Neural cell (in vitro differentiated cells): ENCODE results near the gene CKM. TPM values are rescaled to one million over a fixed set of nuclear protein-coding genes. Genes with fewer than 3 reads are reported as not detected.

ENCODE experiments used
- H2AFZ ChIP-seq: fragments of 200-600, 300-800 bp; sonication (generic), shearing (Covaris generic); 2 replicates; pipeline ENCODE4 v1.6.0; 2014; ENCODE audit warnings: low read depth, mild to moderate bottlenecking, antibody characterized with exemption, low read length, moderate library complexity
- H3F3A ChIP-seq: fragments of 200-600 bp; shearing (Covaris generic); 2 replicates; pipeline ENCODE4 v1.6.1; 2016; ENCODE audit warnings: mild to moderate bottlenecking, moderate library complexity, mixed read lengths, antibody characterized with exemption, low read length; ENCODE audit not compliant: insufficient read depth, poor library complexity, severe bottlenecking
- H3K27ac ChIP-seq: fragments of 200-600, 300-800 bp; sonication (generic), shearing (Covaris generic); 2 replicates; pipeline ENCODE4 v1.5.1; 2014; ENCODE audit warnings: mild to moderate bottlenecking, low read length, moderate library complexity
- H3K27me3 ChIP-seq: fragments of 300-800, 200-600 bp; sonication (generic), shearing (Covaris generic); 2 replicates; pipeline ENCODE4 v1.6.0; 2014; ENCODE audit warnings: mild to moderate bottlenecking, low read depth, low read length, moderate library complexity; ENCODE audit not compliant: insufficient read depth
- H3K36me3 ChIP-seq: fragments of 300-800, 200-600 bp; sonication (generic), shearing (Covaris generic); 2 replicates; pipeline ENCODE4 v1.5.1; 2014; ENCODE audit warnings: mild to moderate bottlenecking, antibody characterized with exemption, low read length, moderate library complexity; ENCODE audit not compliant: insufficient read depth
- H3K4me2 ChIP-seq: fragments of 300-800, 200-600 bp; sonication (generic), shearing (Covaris generic); 2 replicates; pipeline ENCODE4 v1.6.0; 2014; ENCODE audit warnings: mild to moderate bottlenecking, low read length
- H3K4me3 ChIP-seq: fragments of 300-800, 200-600 bp; sonication (generic), shearing (Covaris generic); 2 replicates; pipeline ENCODE4 v1.5.1; 2014; ENCODE audit warnings: mild to moderate bottlenecking, low read length, moderate library complexity
- H3K79me2 ChIP-seq: fragments of 200-600 bp; shearing (Covaris generic); replicated peaks from 2 replicates; pipeline ENCODE4 v1.6.0; 2014; ENCODE audit warnings: mild to moderate bottlenecking, low read length, moderate library complexity; ENCODE audit not compliant: insufficient read depth
- H3K9ac ChIP-seq: fragments of 300-800, 200-600 bp; sonication (generic), shearing (Covaris generic); 2 replicates; pipeline ENCODE4 v1.6.1; 2016; ENCODE audit warnings: mild to moderate bottlenecking, low read length, mixed read lengths
- H3K9me2 ChIP-seq: fragments of 200-600 bp; shearing (Covaris generic); 2 replicates; pipeline ENCODE4 v1.6.1; 2016; ENCODE audit warnings: mild to moderate bottlenecking, low read length, mixed read lengths; ENCODE audit not compliant: insufficient read depth
- H3K9me3 ChIP-seq: fragments of 200-600, 300-800 bp; sonication (generic), shearing (Covaris generic); 2 replicates; pipeline ENCODE4 v1.6.1; 2016; ENCODE audit warnings: mild to moderate bottlenecking, mixed run types, low read length, moderate library complexity, mixed read lengths
- H4K20me1 ChIP-seq: fragments of 200-600 bp; shearing (Covaris generic); 2 replicates; pipeline ENCODE4 v1.6.1; 2016; ENCODE audit warnings: mild to moderate bottlenecking, mixed run types; ENCODE audit not compliant: insufficient read depth
- CTCF ChIP-seq: fragments of 450-650 bp; IDR thresholded peaks from 2 replicates; pipeline ENCODE4 v1.5.1; 2014; ENCODE audit warnings: antibody characterized with exemption, mild to moderate bottlenecking, moderate library complexity; ENCODE audit not compliant: poor library complexity, severe bottlenecking
- EP300 ChIP-seq: fragments of 450-650 bp; conservative IDR thresholded peaks from 2 replicates; pipeline ENCODE4 v1.6.1; 2014; ENCODE audit warnings: antibody characterized with exemption, mild to moderate bottlenecking, moderate library complexity; ENCODE audit not compliant: poor library complexity, severe bottlenecking
- EZH2 ChIP-seq: fragments of 200-600, 300-800 bp; shearing (Covaris generic), sonication (generic); IDR thresholded peaks from 2 replicates; pipeline ENCODE4 v1.6.1; 2014; ENCODE audit warnings: antibody characterized with exemption, low read length, borderline replicate concordance, mild to moderate bottlenecking; ENCODE audit not compliant: insufficient read depth, poor library complexity, severe bottlenecking
- MXI1 ChIP-seq: fragments of 450-650 bp; conservative IDR thresholded peaks from 2 replicates; pipeline ENCODE4 v1.6.1; 2014; ENCODE audit warnings: antibody characterized with exemption, mild to moderate bottlenecking; ENCODE audit not compliant: poor library complexity, severe bottlenecking
- POLR2AphosphoS5 ChIP-seq: IDR thresholded peaks from 2 replicates; pipeline ENCODE4 v1.6.1; 2012
- RAD21 ChIP-seq: fragments of 450-650 bp; conservative IDR thresholded peaks from 2 replicates; pipeline ENCODE4 v1.6.1; 2014; ENCODE audit warnings: antibody characterized with exemption, mild to moderate bottlenecking, moderate library complexity
- REST ChIP-seq: IDR thresholded peaks from 2 replicates; pipeline ENCODE4 v1.6.1; 2012; ENCODE audit warnings: borderline replicate concordance
- SMC3 ChIP-seq: fragments of 450-650 bp; conservative IDR thresholded peaks from 2 replicates; pipeline ENCODE4 v1.6.1; 2014; ENCODE audit warnings: antibody characterized with exemption, mild to moderate bottlenecking, moderate library complexity; ENCODE audit not compliant: poor library complexity
- TAF1 ChIP-seq: IDR thresholded peaks from 2 replicates; pipeline ENCODE4 v1.6.1; 2012; ENCODE audit warnings: low read depth
- polyA plus RNA-seq: library from polyadenylated mRNA; depleted of rRNA; stranded (reverse); fragments of >200 nt; gene quantifications from 2 replicates; pipeline ENCODE4 v1.2.3, GENCODE V29; 2014

The CKM gene
- polyA plus RNA-seq, 1 donor from 2014 or later, result 0.14 TPM

GRCh38 chr19:45352471-45352870 lies 29.8 kb upstream of the CKM start:
- no peaks in the 10 kb centered on the region for H3F3A ChIP-seq
- no peaks in the 10 kb centered on the region for H3K27me3 ChIP-seq
- no peak overlapping the region for H3K4me3 ChIP-seq
- H3K9me2 ChIP-seq, result no peaks in the 10 kb centered on the region
- H2AFZ ChIP-seq, result no peak overlapping the region
- H3K4me2 ChIP-seq, result no peak overlapping the region
- H3K9ac ChIP-seq, result no peak overlapping the region
- no peaks in the 10 kb centered on the region for H3K36me3 ChIP-seq
- no peaks in the 10 kb centered on the region for H4K20me1 ChIP-seq
- H3K79me2 ChIP-seq, result no peaks in the 10 kb centered on the region
- H3K9me3 ChIP-seq, result no peaks in the 10 kb centered on the region
- TF ChIP-seq RAD21 (no peak), SMC3 (no peak), MXI1 (no peak), EP300 (no peak), TAF1 (no peak), REST (no peak), EZH2 (no peak), CTCF (no peak), POLR2AphosphoS5 (no peak)
- H3K27ac ChIP-seq, result no peak overlapping the region

GRCh38 chr19:45352062-45352461 lies 29.4 kb upstream of the CKM start:
- Histone ChIP-seq H3K27ac (no peak overlapping the region), H3K27me3 (no peaks in the 10 kb centered on the region), H3K4me3 (no peak overlapping the region), H3K36me3 (no peaks in the 10 kb centered on the region), H2AFZ (no peak overlapping the region), H4K20me1 (no peaks in the 10 kb centered on the region), H3F3A (no peaks in the 10 kb centered on the region), H3K9ac (no peak overlapping the region), H3K9me3 (no peaks in the 10 kb centered on the region), H3K4me2 (no peak overlapping the region), H3K79me2 (no peaks in the 10 kb centered on the region), H3K9me2 (no peaks in the 10 kb centered on the region)
- TF ChIP-seq EZH2, result no peak
- TF ChIP-seq REST, result no peak
- no peak for TF ChIP-seq RAD21
- no peak for TF ChIP-seq EP300
- no peak for TF ChIP-seq CTCF
- TF ChIP-seq SMC3, result no peak
- no peak for TF ChIP-seq POLR2AphosphoS5
- TF ChIP-seq MXI1, result no peak
